Measurements from ENCODE around the gene PRPF18.

PRPF18 gene

DNA sequence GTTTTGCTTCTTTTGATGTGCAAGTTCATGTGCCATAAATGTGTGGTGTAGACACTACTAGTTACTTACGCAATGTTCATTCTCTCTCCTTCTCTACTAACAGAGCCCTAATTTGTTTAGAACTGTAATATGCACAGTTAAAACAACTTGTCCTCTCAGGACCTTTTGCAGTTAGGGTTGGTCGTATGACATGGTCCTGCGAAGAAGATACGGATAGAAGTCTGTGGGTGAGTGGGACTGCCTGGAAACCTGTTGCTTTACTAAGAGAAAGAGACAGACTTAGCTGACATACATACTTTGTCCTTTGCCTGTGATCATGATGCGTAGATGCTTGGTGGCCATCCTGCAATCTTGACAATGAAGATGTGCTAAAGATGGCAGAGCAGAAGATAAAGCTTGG lies 51.1 kb downstream of the PRPF18 start:
- DNase-seq (ENCODE audit: low read depth in 4 of 4, low spot score in 1 of 4) = no peak

DNA sequence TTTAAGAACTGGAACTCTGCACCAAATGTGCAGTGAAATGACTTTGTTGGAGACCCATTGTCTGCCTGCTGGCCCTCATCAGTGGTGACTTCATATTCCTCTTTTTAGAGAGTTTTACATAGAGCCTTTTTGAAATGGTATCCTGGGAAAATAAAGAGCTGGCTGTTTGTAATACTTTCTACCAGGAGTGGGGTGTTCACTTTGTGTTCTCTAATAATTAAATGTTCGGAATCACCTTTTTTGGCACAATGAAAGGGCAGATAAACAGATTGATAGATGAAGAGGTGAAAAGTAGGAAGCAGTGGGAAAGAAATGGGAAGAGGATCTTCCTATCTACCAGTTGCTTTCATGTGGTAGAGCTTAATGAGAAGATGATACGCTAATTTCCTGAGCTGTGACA lies 55.5 kb downstream of the PRPF18 start:
- no peak for DNase-seq (ENCODE audit: low read depth in 4 of 4, low spot score in 1 of 4)

GRCh38 chr10:13643016-13643415 lies 56.3 kb downstream of the PRPF18 start:
- no peak for DNase-seq (ENCODE audit: low read depth in 4 of 4, low spot score in 1 of 4)

- DNase-seq (ENCODE audit: low read depth in 4 of 4, low spot score in 1 of 4) = no peak
Measured at GRCh38 chr10:13644866-13645265, 58.1 kb downstream of the PRPF18 start.

DNA sequence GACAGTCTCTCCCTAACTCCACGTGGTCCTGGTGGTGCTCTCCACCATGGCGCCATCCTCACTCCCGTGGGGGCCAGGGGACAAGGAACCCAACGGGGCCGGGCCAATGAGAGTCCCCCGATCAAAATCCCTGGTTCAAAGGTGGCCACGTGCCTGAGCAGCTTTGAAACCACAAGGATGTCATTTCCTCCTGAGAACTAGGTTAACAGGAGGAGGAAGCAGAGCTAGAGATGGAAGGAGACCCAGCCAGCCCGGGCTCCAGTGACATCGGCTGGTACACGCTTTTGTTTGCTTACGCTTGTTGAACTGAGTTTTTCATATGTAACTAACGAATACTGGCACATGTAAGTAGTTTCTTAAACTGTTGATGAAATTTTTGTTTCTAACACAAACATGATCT lies 61.7 kb downstream of the PRPF18 start:
- DNase-seq (ENCODE audit: low read depth in 4 of 4, low spot score in 1 of 4) = no peak

GRCh38 chr10:13649844-13650520 lies 63.2 kb downstream of the PRPF18 start:
- no peak for DNase-seq (ENCODE audit: low read depth in 4 of 4, low spot score in 1 of 4)

DNA sequence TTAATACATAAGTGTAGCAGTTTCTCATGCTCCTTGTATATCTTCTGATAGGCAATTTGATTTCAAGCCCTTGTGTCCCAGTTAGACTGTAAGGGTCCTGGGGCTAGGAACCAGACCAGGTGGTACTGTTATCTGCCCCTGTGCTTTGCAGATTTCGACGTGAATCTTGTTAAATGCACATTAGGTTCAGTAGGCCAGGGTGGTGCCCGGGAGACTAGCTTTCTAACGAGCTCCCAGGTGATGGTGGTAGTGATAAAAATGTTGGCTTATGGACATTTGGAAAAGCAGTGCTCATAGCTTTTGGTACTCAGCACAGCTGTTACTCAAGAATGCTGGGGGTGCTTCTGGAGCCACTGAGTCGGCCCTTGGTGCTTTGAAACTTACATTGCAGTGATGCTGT lies 64.2 kb downstream of the PRPF18 start:
- no peak for DNase-seq (ENCODE audit: low read depth in 4 of 4, low spot score in 1 of 4)

- DNase-seq (ENCODE audit: low read depth in 4 of 4, low spot score in 1 of 4) = no peak
Measured at GRCh38 chr10:13651969-13652720, 65.4 kb downstream of the PRPF18 start.

- DNase-seq (ENCODE audit: low read depth in 4 of 4, low spot score in 1 of 4) = no peak
Measured at GRCh38 chr10:13652860-13653259, 66.1 kb downstream of the PRPF18 start.

GRCh38 chr10:13654118-13654830 lies 67.5 kb downstream of the PRPF18 start:
- no peak for DNase-seq (ENCODE audit: low read depth in 4 of 4, low spot score in 1 of 4)

GRCh38 chr10:13654846-13655245 lies 68.1 kb downstream of the PRPF18 start:
- DNase-seq (ENCODE audit: low read depth in 4 of 4, low spot score in 1 of 4) = no peak

DNA sequence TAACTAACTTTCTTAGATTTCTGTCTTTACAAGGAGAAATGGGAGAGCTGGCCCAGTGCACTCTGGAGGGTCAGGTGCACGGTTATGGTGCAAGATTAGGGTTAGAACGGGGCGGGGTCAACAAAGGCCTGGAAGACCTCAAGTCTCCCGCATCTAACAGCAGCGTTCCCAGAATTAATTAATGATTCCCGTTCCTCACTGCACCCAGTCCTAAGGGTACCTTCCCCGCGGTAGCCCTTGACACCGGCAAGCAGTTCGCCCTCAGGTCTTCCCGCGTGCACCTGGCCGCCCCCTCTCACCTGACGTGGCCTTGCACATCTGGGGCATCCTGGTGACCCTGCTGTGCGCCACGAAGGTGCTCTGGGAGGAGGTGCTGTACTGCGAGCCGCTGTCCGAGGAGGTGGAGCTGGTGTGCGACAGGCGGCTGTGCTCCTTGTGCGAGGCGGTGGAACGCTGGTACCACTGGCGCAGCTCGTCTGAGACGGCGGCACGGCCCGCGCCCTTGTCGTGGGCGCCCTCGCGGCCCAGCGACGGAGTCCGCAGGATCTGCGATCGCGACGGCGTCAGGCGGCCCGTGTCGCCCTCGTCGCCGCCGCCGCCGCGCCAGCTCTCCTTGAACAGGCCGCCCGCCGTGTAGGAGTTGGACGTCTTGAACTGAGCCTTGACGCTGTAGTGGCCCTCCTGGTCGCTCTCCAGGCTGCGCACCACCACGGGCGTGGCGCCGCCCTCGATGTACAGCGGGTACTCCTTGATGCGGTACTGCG lies 69.8 kb downstream of the PRPF18 start:
- no peak for DNase-seq (ENCODE audit: low read depth in 4 of 4, low spot score in 1 of 4)

- DNase-seq (ENCODE audit: low read depth in 4 of 4, low spot score in 1 of 4) = no peak
Measured at GRCh38 chr10:13657101-13657680, 70.4 kb downstream of the PRPF18 start.

GRCh38 chr10:13658264-13658663 lies 71.5 kb downstream of the PRPF18 start:
- no peak for DNase-seq (ENCODE audit: low read depth in 4 of 4, low spot score in 1 of 4)

DNA sequence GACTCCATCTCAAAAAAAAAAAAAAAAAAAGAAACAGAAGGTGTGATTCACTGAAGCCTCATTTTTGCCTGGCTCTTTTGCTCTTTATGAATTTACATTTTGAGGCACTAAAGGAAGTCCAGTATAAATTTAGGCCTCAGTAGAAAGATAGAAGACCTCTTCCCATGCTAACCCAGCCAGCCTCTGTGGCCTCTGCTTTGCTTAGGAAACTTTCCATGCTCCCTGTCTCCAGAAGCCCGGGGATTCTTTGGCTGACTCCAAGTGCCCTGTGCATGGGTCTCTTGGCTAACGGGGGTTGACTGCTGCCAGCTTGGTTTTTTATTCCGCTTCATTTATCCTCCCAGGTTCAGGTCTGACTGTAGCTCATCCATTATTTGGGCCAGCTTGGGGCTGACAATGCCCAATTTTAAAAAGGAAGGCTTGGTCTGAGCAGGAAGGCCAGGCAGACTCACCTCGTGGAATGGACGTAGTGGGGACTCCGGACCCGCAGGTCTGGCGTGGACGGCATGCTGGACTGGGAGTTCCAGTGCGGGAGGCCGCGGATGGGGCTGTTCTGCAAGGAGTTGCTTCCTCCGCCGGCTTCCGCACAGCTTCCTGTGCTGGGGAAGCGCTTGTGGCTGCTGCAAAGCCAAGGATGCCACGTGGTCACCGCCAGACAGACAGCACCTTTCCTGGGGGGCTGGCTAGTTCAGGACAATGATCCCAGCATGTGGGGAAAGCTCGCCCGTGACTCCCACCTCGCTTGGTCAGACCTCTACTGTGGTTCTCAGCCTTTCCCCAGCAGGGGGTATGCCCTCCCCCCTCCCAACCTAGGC lies 72.3 kb downstream of the PRPF18 start:
- no peak for DNase-seq (ENCODE audit: low read depth in 4 of 4, low spot score in 1 of 4)

DNA sequence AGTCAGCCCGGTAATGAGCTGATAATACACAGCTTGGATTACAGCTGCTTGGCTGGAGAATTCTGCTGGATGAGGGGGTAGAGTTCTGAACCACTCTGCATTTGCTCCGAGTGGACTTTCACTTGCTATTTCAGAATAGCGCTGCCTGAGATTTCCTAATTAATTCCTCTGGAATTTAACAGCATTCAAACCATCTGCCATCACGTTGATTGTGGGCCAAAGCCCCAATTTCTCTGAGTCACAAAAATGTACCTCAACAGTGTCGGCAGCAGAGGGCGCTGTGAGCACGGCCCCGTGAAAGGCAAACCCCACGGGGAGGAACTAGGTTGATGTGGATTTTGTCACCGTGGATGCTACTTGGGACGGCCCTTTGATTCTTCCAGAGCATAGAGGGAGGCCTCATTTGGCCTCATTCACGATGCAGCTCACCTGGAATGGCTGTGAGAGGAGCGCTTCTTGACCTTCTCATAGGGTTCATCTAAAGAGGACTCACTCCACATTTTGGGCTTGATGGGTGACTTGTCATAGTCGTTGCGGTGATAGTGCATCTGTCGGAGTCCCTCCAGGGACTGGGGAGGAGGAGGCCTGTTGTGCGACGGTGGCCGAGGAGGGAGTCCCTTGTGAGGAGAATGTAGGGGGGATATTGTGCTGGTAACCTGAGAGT lies 73.3 kb downstream of the PRPF18 start:
- DNase-seq (ENCODE audit: low read depth in 4 of 4, low spot score in 1 of 4) = peak; percentile 32 to 57 (median 48)

- no peak for DNase-seq (ENCODE audit: low read depth in 4 of 4, low spot score in 1 of 4)
Measured at GRCh38 chr10:13660551-13660920, 73.8 kb downstream of the PRPF18 start.

- DNase-seq (ENCODE audit: low read depth in 4 of 4, low spot score in 1 of 4) = no peak
Measured at GRCh38 chr10:13661256-13661655, 74.5 kb downstream of the PRPF18 start.

DNA sequence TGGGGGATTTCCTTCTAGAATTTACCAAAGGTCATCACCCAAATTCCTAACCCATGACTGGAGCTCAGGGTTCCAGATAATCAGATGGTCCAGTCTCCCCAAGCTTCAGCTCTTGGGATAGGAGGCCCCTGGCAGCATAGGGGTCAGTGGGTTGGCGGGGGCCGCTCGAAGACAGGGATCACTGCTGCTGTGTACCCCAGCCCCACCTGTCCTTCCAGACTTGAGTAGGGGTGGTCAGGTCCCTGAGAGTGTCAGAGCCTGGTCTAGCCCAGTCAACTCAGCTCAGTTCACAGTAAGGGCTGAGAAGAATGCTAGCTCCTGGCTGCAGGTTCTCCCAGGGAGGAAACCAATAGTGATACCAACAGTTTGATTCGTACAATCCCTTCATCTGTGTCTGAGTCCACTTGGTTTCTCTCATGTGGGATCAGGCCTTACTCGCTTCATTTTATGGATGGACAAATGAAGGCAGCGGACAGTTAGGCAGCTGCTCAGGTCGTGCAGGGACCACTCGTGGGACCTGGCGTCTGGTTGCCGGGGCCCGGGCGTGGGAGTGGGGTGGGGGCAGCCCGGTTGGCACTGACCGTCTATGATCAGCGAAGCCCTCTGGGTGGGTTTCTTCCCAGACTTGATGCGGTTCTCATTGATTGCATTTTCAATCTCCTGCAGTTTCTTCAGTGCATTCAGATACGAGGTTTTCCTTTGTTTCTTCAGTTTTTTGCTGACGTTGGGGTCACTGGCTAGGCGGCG lies 78.9 kb downstream of the PRPF18 start:
- DNase-seq (ENCODE audit: low read depth in 4 of 4, low spot score in 1 of 4) = no peak

Measured in stimulated activated CD4-positive, alpha-beta T cell treated with anti-CD3 and anti-CD28 coated beads, Interleukin-1b, Interleukin-23, amount 100 ng/mL, for 24 hours (primary cell).